ENCODE results near the gene TSKU. TPM values are rescaled to one million over a fixed set of nuclear protein-coding genes. Genes with fewer than 3 reads are reported as not detected.
A peak's percentile ranks its signal among the peaks of the same experiment; 100 is the strongest.

Gene TSKU
- total RNA-seq, 1 donor from 2014 or later = 12.3 TPM

GRCh38 chr11:76770642-76771445 is 12.3 kb upstream of the TSKU start:
- no peak for DNase-seq

DNA sequence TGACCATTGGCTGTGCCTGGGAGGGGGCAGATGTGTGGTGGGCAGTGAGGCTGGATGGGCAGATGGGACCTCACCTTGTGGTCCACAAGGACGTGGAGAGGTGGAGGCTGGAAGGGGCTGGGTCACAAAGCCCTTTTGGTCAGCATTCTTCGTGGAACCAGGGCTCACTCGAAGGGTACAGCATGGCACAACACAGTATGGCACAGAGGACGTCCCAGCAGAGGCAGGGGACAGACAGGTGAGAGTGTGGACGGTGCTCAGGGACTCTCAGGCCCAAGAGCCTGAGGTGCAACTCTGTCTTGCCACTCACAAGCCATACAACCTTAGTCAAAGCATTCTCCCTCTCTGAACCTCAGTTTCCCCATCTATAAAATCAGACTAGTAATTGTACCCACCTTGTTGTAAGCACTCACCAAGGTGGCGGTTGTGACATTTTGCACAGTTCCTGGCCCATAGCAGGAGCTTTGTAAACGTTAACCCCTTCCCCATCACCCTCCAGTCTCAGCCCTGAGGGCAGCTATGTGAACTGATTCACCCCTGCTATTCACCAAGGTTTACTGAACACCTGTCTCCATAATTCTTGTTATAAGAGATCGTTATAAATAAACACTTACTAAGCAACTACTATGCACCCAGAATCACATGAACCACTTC is 11.6 kb upstream of the TSKU start:
- no peak for DNase-seq

DNA sequence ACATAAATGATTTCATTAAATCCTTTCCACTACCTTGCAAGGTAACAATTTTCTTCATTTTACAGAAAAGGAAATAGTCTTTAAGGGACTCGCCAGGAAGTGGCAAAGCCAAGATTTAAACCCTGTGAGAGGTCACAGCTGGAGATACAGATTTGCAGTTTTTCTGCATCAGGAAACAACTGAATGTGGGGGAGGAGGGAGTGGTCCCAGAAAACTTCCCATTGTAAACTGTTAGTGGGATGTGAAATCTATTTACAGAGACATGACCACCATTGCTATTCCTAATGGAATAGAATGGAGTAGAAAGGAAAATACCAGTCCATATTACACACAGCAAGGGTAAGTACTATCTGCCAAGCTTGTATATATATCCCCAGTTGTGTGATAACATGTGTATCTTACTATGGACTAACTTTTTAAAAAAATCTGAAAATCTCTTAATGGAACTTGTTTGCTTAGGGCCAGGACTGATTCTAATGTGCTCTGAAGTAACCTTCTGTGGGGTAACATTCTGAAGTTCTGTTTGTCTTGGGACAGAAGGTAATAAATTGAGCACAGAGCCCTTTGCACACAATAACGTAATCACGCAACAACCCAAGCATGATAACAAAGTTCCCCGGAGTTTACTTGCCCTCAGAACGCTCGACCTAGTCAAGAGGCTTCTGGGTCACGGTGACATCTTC is 10.9 kb upstream of the TSKU start:
- no peak for DNase-seq

DNA sequence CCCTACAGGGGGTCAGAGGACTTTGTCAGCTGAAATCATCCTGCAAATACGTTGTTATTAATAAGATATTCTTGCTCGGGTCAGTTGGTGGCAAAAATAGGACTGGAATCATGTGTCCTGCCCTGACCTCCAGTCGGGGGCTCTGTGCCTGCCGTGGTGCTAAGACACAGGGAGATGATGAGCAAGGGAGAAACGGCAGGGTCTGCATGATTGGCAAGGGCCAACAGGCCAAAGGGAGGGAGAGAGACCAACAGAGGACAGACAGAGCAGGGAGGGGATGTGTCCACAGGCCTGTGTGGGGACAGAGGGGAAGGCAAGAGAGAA is 10.4 kb upstream of the TSKU start:
- no peak for DNase-seq

DNA sequence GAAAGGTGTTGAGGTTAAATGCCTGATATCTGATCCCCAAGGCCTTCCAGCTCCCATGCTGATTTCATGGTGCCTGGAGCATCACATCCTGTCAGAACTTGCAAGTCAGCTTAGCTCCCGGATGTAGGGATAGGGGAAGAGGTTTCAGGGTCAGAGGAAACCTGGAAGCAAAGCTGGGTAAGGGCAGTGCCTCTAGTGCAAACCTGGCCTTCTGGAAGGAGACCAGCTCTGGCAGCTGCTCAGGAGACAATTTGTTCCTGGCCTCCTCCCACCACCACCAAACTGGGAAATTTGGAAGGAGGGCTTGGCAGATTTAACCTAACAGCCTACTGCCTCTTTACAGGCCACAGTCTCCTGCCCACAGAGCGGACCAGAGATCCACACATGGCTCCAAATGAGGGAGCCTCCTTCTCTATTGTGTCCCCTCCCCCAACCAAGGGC is 9.2 kb upstream of the TSKU start:
- no peak for DNase-seq

GRCh38 chr11:76776472-76776871 is 6.7 kb upstream of the TSKU start:
- DNase-seq = no peak

DNA sequence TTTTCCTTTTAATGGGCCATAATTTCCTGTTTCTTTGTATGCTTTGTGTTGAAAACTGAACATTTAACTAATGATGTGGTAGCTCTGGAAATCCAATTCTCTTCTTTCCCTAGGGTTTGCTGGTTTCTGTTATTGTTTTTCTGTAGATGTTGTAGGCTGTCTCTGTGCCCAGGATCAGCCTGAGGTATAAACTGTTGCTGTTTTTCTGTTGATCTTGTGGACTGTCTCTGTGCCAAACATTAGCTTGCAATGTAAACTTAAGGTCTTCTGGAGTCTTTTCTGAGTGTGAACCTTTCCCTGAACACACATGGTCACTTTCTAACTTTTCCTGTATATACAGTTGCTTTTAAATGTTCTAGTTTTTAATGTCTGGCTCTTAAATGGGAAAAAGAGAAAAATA is 5.9 kb upstream of the TSKU start:
- no peak for DNase-seq

DNA sequence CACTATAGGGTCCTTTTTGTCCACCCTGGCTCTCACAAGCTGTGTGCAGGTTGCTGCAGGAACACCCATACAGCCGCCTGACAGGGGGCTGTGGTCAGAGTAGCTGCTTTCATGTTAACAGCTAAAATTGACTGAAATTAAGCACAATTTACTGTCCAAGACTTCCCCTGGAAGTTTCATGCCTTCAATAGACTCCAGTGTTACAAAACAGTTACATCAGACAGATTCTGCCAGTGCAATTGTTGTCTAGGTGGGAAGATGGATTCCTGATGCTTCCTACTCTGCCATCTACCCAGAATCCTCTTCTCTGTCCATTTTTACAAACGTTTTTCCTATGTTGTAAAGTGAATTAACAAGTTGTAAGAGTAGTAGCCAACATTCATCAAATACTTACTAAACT is 5.3 kb upstream of the TSKU start:
- no peak for DNase-seq

DNA sequence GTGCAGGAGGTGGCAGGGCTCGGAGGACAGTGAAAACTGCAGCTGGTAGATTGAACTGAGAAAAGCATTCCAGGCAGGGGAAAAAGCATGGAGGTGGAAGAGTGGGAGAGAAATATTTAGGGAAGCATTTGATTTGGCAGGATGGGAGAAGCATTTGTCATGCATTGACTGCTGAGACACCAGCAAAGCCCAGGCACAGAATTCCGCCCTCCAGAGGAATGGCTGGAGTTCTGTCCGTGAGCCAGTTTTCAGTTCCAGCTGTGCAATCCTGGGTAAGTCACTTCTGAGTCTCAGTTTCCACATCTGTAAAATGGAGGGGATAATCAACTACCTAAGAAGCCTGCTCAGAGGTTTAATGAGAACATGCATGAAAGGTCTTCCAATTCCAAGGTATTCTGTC is 4.3 kb upstream of the TSKU start:
- no peak for DNase-seq

- DNase-seq = no peak
Measured at GRCh38 chr11:76781046-76781801, 1.9 kb upstream of the TSKU start.

DNA sequence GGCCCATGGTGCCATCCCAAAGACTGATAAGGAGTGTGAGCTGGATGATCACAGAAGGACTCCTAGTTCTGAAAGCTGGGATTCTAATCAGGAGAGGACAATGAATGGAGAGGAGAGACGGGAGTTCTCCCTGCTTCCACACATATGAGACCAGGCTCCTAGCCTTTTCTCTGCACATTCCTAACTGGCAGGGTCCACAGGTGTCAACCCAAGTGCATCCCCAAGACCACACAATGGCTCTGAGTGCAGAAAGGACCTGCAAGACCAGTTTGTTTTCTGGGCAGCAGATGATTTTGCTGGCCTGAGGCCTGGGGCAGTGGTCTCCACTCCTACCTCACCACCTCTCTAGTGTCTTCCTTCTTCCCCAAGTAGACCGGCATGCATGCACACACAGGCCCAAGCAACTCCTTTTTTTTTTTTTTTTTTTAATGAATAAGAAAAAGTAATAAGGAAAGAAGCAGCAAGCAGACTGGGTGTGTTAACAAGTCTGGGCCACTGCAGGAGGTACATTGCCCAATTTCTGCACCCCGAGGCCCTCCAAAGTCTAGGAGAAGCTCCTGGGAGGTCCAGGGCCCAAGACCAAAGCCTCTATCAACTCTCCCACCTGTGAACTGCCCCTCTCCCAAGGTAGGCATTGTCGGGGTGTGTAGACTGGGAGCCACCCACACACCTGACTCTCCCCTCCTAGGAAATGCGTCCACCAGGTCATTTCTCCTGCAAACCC is 1.2 kb upstream of the TSKU start:
- no peak for DNase-seq

- DNase-seq = peak; percentile 59
Measured at GRCh38 chr11:76782531-76783293, 444 bp upstream of the TSKU start.

DNA sequence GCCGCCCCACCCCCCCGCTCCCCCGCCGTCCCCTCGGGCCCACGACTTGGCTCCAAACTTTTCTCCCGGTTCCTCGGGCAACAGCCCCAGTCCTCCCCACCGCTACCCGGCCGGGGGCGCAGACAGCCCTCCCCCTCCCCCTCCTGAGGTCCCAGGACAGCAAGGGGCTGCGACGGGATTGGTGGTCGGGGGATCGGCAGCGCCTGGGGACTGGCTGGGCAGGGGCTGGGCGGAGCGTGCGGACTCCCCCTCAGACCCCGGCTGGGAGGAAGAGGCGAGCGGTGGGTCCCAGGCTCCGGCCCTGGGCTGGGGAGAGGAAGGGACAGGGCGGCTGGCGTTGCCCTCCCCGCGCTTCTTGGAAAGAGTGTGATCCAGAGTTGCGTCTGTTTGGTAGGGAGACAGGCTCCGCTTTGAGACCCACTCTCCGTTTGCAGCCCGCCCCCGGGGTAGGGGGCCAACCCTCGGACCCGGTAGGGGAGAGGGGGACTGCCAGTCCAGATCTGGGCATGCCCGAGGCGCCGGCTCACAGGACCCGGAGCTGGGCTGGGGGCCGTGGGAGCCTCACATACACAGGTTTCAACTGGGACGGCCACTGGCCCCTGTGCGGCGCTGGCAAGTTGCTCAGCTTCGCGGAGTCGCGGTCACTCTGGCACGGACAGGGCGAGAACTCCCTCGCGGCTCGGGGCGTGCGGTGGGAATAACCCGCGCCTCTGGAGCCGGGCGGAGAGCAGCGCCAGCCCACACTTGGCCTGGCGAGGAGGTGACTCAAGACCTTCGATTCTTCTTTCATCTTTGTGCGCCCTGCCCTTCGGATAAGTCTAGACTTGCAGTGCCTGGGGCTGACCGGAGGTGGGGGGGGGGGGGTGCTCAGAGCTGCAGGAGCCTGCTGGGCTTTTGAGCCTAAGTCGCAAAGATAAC is 999 bp downstream of the TSKU start:
- DNase-seq = no peak

DNA sequence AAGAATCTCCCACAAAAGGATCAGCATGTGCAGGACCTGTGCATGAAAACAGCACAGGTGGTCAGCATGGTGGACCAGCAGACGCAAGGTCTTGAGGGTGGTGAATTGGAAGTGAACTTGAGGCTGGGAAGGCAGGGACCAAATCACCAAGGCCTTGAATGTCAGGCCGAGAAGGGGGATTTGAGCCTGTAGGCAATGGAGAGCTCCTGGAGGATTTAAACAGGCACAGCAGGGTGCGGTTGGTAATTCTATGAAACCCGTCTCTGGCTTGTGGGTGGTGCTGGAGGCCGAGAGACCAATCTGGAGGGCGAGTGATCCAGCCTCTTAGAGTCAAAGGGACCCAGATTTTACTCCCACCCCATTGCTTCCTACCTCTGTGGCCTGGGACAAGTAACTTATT is 2.4 kb downstream of the TSKU start:
- no peak for DNase-seq

GRCh38 chr11:76786016-76786415 is 2.9 kb downstream of the TSKU start:
- DNase-seq = no peak

GRCh38 chr11:76786441-76787014 is 3.4 kb downstream of the TSKU start:
- no peak for DNase-seq

DNA sequence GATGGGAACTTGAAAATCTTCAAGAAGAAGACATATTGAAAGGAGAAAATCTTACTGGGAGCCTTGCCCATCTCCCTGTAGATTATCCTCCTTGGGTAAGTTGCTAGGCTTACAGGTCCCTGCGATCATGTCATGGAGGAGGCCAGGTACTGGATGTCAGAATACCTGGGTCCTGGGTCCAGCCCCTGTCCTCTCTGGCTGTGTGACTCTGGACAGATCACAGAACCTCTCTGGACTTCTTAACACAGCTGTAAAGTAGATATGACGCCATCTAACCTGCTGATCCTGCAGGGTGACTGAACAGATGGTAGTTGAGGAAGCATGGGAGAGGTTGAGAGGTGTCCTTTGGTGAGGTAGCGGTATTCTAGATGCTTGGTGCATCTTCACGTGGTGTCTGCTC is 4.1 kb downstream of the TSKU start:
- no peak for DNase-seq

GRCh38 chr11:76787911-76788596 is 4.9 kb downstream of the TSKU start:
- DNase-seq = no peak
